ENCODE results near the gene ATXN1. TPM values are rescaled to one million over a fixed set of nuclear protein-coding genes. Genes with fewer than 3 reads are reported as not detected.

ATXN1 gene
- total RNA-seq, 4 donors from 2014 or later, result 24.9 to 48.0 (median 36.8) TPM

- H3K4me3 ChIP-seq, result no peak overlapping the region
- WGBS, 2 donors, result 71 to 75% methylated on average over 6 of the region's 6 CpGs
- no peaks in the 10 kb centered on the region for H3K9me3 ChIP-seq
- H3K4me1 ChIP-seq, result peaks cover 0 to 44% (median 9%) of the 10 kb centered on the region in 4 donors
- peak overlapping the region in 2 of 4 donors; percentile 1 to 18 for H3K27ac ChIP-seq
- TF ChIP-seq EP300 (IDR thresholded peaks at IDR 0.05) (no peak), CTCF (IDR thresholded peaks at IDR 0.05) (no peak), POLR2A (IDR thresholded peaks at IDR 0.05) (no peak)
- H3K27me3 ChIP-seq, result no peaks in the 10 kb centered on the region
- DNase-seq (ENCODE audit: low spot score in 2 of 2), result no peak
- H3K36me3 ChIP-seq, result no peaks in the 10 kb centered on the region
Observed at GRCh38 chr6:16512544-16513290, 248.5 kb downstream of the ATXN1 start.

- Histone ChIP-seq H3K27ac (peak overlapping the region in 3 of 4 donors; percentile 1 to 18 (median 4)), H3K4me1 (peaks cover 0 to 41% (median 9%) of the 10 kb centered on the region in 4 donors), H3K4me3 (no peak overlapping the region), H3K36me3 (no peaks in the 10 kb centered on the region), H3K9me3 (no peaks in the 10 kb centered on the region), H3K27me3 (no peaks in the 10 kb centered on the region)
- no peak for TF ChIP-seq POLR2A (IDR thresholded peaks at IDR 0.05)
- TF ChIP-seq EP300 (IDR thresholded peaks at IDR 0.05), result no peak
- no peak for TF ChIP-seq CTCF (IDR thresholded peaks at IDR 0.05)
- no peak for DNase-seq (ENCODE audit: low spot score in 2 of 2)
- 60 to 66% methylated on average over 9 to 10 of the region's 10 CpGs for WGBS, 2 donors
Observed at GRCh38 chr6:16511723-16512489, 249.4 kb downstream of the ATXN1 start.

- DNase-seq (ENCODE audit: low spot score in 2 of 2), result peak in 1 of 2 donors; percentile 21
- WGBS, 2 donors, result 64 to 70% methylated on average over 4 of the region's 4 CpGs
- no peaks in the 10 kb centered on the region for H3K27me3 ChIP-seq
- H3K9me3 ChIP-seq, result no peaks in the 10 kb centered on the region
- no peak overlapping the region for H3K4me3 ChIP-seq
- H3K36me3 ChIP-seq, result no peaks in the 10 kb centered on the region
- H3K4me1 ChIP-seq, result peaks cover 0 to 43% (median 9%) of the 10 kb centered on the region in 4 donors
- TF ChIP-seq EP300 (IDR thresholded peaks at IDR 0.05) (no peak), CTCF (IDR thresholded peaks at IDR 0.05) (peak; percentile 51 to 69 (median 60))
- no peak overlapping the region for H3K27ac ChIP-seq
Observed at GRCh38 chr6:16511040-16511660, 250.1 kb downstream of the ATXN1 start.

- DNase-seq (ENCODE audit: low spot score in 2 of 2), result no peak
- peaks cover 0 to 51% (median 13%) of the 10 kb centered on the region in 4 donors for H3K4me1 ChIP-seq
- 85 to 90% methylated on average over 2 of the region's 2 CpGs for WGBS, 2 donors
- no peaks in the 10 kb centered on the region for H3K9me3 ChIP-seq
- no peaks in the 10 kb centered on the region for H3K27me3 ChIP-seq
- no peak overlapping the region for H3K4me3 ChIP-seq
- H3K36me3 ChIP-seq, result no peaks in the 10 kb centered on the region
- no peak overlapping the region for H3K27ac ChIP-seq
- TF ChIP-seq EP300 (IDR thresholded peaks at IDR 0.05) (no peak), CTCF (IDR thresholded peaks at IDR 0.05) (no peak), POLR2A (IDR thresholded peaks at IDR 0.05) (no peak)
Observed at GRCh38 chr6:16510245-16510644, 251.0 kb downstream of the ATXN1 start.
